ENCODE measurements around the gene TBCK. TPM values are rescaled to one million over a fixed set of nuclear protein-coding genes. Genes with fewer than 3 reads are reported as not detected.

The TBCK gene
- polyA plus RNA-seq, 1 of the 3 experiments (the other 2 are of a cell fraction) = 14.6 TPM

GRCh38 chr4:106263594-106264330 lies 52.2 kb downstream of the TBCK start:
- Histone ChIP-seq H3K79me2 (ENCODE audit: insufficient read depth) (peaks cover under 1% of the 10 kb centered on the region; the same call in 1 of the 2 replicates), H3K4me2 (no peak overlapping the region), H3K9ac (no peak overlapping the region), H4K20me1 (ENCODE audit: insufficient read depth) (no peaks in the 10 kb centered on the region), H3K27me3 (ENCODE audit: insufficient read depth) (no peaks in the 10 kb centered on the region), H3K9me2 (no peaks in the 10 kb centered on the region; the same call in 1 of the 2 replicates), H3K4me1 (ENCODE audit: control insufficient read depth in 1 of 2, insufficient read depth in 2 of 2, low read depth in 1 of 2, low read length in 1 of 2) (peaks cover 0 to 8% of the 10 kb centered on the region in 2 experiments; a peak in 2 of 4 replicates), H3K27ac (ENCODE audit: low read depth in 2 of 2, low read length in 1 of 2) (no peak overlapping the region; a peak in 1 of 4 replicates), H3K4me3 (ENCODE audit: low read depth in 2 of 2, low read length in 1 of 2) (no peak overlapping the region), H3F3A (replicated peaks; ENCODE audit: insufficient read depth) (peaks cover 8% of the 10 kb centered on the region), H2AFZ (ENCODE audit: low read depth) (no peak overlapping the region), H3K9me3 (no peaks in the 10 kb centered on the region), H3K36me3 (replicated peaks in 1 of 2; ENCODE audit: control insufficient read depth in 1 of 2, insufficient read depth in 2 of 2, low read length in 1 of 2) (peaks cover 8 to 10% of the 10 kb centered on the region in 2 experiments)
- WGBS (ENCODE audit: low lambda C conversion rate) = 94% methylated on average over 2 of the region's 2 CpGs
- ChIA-PET CTCF (no interaction called here), POLR2A (no interaction called here)
- TF ChIP-seq SMC3 (IDR thresholded peaks at IDR 0.05; ENCODE audit: low read depth, low read length) (no peak), USF1 (IDR thresholded peaks at IDR 0.05; ENCODE audit: borderline replicate concordance, low read depth) (no peak), REST (IDR thresholded peaks at IDR 0.05; ENCODE audit: low read depth, low read length) (no peak), EZH2phosphoT487 (IDR thresholded peaks at IDR 0.05; ENCODE audit: borderline replicate concordance, low read depth) (no peak), FOXM1 (IDR thresholded peaks at IDR 0.05; ENCODE audit: low read depth) (no peak), FOSL2 (IDR thresholded peaks at IDR 0.05; ENCODE audit: borderline replicate concordance, low read depth) (no peak), MAX (IDR thresholded peaks at IDR 0.05; ENCODE audit: low read depth) (no peak), RCOR1 (IDR thresholded peaks at IDR 0.05; ENCODE audit: low read length) (no peak), RXRA (IDR thresholded peaks at IDR 0.05; ENCODE audit: borderline replicate concordance, low read depth) (no peak), CHD2 (IDR thresholded peaks at IDR 0.05; ENCODE audit: low read length, partially characterized antibody) (no peak), FOXJ3 (CRISPR knock-in tag; IDR thresholded peaks at IDR 0.05) (no peak), GATA2 (CRISPR knock-in tag; IDR thresholded peaks at IDR 0.05) (no peak), GABPA (IDR thresholded peaks at IDR 0.05; ENCODE audit: low read depth) (no peak), NRF1 (IDR thresholded peaks at IDR 0.05; ENCODE audit: low read depth, low read length) (no peak), ZBTB33 (IDR thresholded peaks at IDR 0.05; ENCODE audit: borderline replicate concordance, low read depth) (no peak), MEF2A (IDR thresholded peaks at IDR 0.05; ENCODE audit: borderline replicate concordance, low read depth) (no peak), PBX3 (IDR thresholded peaks at IDR 0.05) (no peak), JUND (IDR thresholded peaks at IDR 0.05) (no peak)
- DNase-seq = no peak

Measured in SK-N-SH (cell line).